Vagina (tissue), 2 donors: ENCODE data around the gene MAST2. TPM values are rescaled to one million over a fixed set of nuclear protein-coding genes. Genes with fewer than 3 reads are reported as not detected.
"Not testable (repeated sequence)": the region's sequence is repeated elsewhere in the genome, so short reads cannot be mapped to it uniquely, and the experiment has no call there.

Experiments used
- DNase-seq, 2 donors: peaks; one replicate each; pipeline ENCODE4 v3.0.0-alpha.2; 2017; ENCODE audit errors: extremely low spot score in 2 of 2
- H3K27ac ChIP-seq: fragments of 200-600 bp; sonication (generic); one replicate; pipeline ENCODE4 v1.5.1; 2019
- H3K27me3 ChIP-seq: fragments of 200-600 bp; sonication (generic); one replicate; pipeline ENCODE4 v1.5.1; 2019
- H3K36me3 ChIP-seq, 2 donors: fragments of 200-600 bp; sonication (generic); one replicate each; pipeline ENCODE4 v1.5.1; 2017 to 2019
- H3K4me1 ChIP-seq: fragments of 200-600 bp; sonication (generic); one replicate; pipeline ENCODE4 v1.5.1; 2019
- H3K4me3 ChIP-seq, 2 donors: fragments of 200-600 bp; sonication (generic); 1 replicate in 1 of 2; 2 replicates in 1 of 2; pipeline ENCODE4 v1.5.1; 2016 to 2019
- H3K9me3 ChIP-seq: fragments of 200-600 bp; sonication (generic); one replicate; pipeline ENCODE4 v1.5.1; 2019
- POLR2A ChIP-seq, 2 donors: fragments of 450-650 bp; IDR thresholded peaks; one replicate each; pipeline ENCODE4 v1.6.1; 2017; ENCODE audit warnings: antibody characterized with exemption in 2 of 2, mild to moderate bottlenecking in 2 of 2, moderate library complexity in 2 of 2
- POLR2AphosphoS5 ChIP-seq, 2 donors: sonication (generic); formaldehyde crosslinking; IDR thresholded peaks; one replicate each; pipeline ENCODE4 v1.9.0; 2017; ENCODE audit warnings: antibody characterized with exemption in 2 of 2, mild to moderate bottlenecking in 2 of 2, low read depth in 1 of 2; ENCODE audit not compliant: insufficient read depth in 1 of 2
- intact Hi-C: fragments of 100-400 bp; cut with DNase I; formaldehyde crosslinking; loops from one replicate; pipeline ENCODE4 v1.15.1; 2023
- total RNA-seq: library from RNA; depleted of rRNA; stranded (reverse); fragments of >200 nt; gene quantifications from one replicate; pipeline ENCODE4 v1.2.3, GENCODE V29; 2016
- TF ChIP-seq, protein P1 (sequence below), 3 experiments: fragments of 450-650 bp in 2 of 3; fragments of 200-600 bp in 1 of 3; sonication (generic) in 1 of 3; IDR thresholded peaks; one replicate each; pipeline ENCODE4 v1.5.1; 2017 to 2019; ENCODE audit warnings: antibody characterized with exemption in 3 of 3, mild to moderate bottlenecking in 2 of 3, moderate library complexity in 2 of 3

MAST2 gene
- total RNA-seq, 1 donor from 2014 or later: 28.2 TPM

DNA sequence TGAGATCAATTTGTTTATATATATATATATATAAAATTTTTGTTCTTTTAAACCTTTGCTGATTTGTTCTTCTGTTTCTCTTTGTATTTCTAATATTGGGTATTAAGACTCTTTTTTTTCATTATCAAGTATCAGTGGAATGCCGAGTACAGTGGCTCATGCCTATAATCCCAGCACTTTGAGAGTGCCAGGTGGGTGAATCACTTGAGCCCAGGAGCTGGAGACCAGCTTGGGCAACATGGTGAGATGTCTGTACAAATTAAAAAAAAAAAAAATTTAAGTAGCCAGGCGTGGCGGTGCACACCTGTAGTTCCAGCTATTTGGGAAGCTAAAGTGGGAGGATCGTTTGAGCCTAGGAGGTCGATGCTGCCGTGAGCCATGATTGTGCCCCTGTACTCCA, 67.1 kb downstream of the MAST2 start:
- no peaks in the 10 kb centered on the region for H3K36me3 ChIP-seq
- no peak overlapping the region for H3K27ac ChIP-seq
- no peak overlapping the region for H3K4me3 ChIP-seq
- intact Hi-C loops: no loop called here
- no peaks in the 10 kb centered on the region for H3K4me1 ChIP-seq
- TF ChIP-seq POLR2A (IDR thresholded peaks at IDR 0.05) (no peak), POLR2AphosphoS5 (IDR thresholded peaks at IDR 0.05; ENCODE audit: insufficient read depth in 1 of 2, low read depth in 1 of 2) (no peak)
- H3K9me3 ChIP-seq: no peaks in the 10 kb centered on the region
- H3K27me3 ChIP-seq: no peaks in the 10 kb centered on the region
- DNase-seq: no peak

DNA sequence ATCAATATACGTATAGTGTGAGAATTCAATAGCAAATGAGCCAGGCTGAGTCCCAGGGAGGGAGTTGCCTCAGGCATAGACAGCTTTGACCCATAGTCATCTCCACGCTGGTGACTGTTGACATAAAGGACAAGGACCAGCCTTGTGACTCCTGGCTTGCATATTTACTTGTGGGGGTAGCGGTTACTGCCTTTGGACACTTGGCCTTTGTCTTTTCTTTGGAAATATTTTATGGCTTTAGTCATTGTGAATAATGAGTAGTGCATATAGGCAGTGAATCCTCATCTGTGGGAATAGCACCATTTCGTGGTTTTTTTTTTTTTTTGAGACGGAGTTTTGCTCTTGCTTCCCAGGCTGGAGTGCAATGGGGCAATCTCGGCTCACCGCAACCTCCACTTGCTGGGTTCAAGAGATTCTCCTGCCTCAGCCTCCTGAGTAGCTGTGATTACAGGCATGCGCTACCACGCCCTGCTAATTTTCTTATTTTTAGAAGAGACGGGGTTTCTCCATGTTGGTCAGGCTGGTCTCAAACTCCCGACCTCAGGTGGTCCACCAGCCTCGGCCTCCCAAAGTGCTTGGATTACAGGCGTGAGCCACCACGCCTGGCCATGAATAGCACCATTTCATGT, 68.9 kb downstream of the MAST2 start:
- H3K27ac ChIP-seq, H3K4me3 ChIP-seq, H3K4me1 ChIP-seq, H3K27me3 ChIP-seq, H3K9me3 ChIP-seq, H3K36me3 ChIP-seq, intact Hi-C loops, DNase-seq: not testable (repeated sequence)

DNA sequence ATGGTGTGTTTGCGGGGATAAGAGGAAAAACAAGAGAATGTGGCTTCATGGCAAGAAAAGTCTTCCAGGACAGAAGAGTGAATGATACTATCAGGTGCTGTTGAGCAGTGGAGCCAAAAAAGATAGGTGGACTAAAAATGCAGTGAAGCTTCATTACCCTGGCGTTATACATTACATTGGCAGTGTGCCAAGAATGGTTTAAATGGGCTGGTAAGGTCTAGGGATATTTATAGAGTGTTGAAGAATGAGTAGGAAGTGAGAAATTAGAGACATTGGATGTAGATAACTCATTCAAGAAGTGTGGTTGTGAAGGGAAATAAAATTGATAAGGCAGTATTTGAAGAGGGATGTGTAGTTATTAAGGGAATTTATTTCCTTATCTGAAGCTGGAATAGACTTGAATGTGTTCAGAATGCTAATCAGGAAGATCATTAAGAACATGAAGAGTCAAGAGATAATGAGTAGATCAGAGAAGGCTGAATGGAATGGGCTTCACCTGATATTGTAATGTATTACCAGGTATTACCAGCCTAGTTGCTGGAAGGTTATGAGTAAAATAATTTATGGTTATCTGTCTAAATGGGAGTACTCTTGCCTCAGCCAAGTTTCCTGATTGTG, 72.7 kb downstream of the MAST2 start:
- no peaks in the 10 kb centered on the region for H3K9me3 ChIP-seq
- no peak overlapping the region for H3K4me3 ChIP-seq
- no peaks in the 10 kb centered on the region for H3K27me3 ChIP-seq
- no peaks in the 10 kb centered on the region for H3K36me3 ChIP-seq
- H3K27ac ChIP-seq: no peak overlapping the region
- intact Hi-C loops: no loop called here
- no peak for DNase-seq
- no peaks in the 10 kb centered on the region for H3K4me1 ChIP-seq
- no peak for TF ChIP-seq POLR2A (IDR thresholded peaks at IDR 0.05)
- TF ChIP-seq, protein P1, sequence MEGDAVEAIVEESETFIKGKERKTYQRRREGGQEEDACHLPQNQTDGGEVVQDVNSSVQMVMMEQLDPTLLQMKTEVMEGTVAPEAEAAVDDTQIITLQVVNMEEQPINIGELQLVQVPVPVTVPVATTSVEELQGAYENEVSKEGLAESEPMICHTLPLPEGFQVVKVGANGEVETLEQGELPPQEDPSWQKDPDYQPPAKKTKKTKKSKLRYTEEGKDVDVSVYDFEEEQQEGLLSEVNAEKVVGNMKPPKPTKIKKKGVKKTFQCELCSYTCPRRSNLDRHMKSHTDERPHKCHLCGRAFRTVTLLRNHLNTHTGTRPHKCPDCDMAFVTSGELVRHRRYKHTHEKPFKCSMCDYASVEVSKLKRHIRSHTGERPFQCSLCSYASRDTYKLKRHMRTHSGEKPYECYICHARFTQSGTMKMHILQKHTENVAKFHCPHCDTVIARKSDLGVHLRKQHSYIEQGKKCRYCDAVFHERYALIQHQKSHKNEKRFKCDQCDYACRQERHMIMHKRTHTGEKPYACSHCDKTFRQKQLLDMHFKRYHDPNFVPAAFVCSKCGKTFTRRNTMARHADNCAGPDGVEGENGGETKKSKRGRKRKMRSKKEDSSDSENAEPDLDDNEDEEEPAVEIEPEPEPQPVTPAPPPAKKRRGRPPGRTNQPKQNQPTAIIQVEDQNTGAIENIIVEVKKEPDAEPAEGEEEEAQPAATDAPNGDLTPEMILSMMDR (IDR thresholded peaks at IDR 0.05): no peak
- TF ChIP-seq POLR2AphosphoS5 (IDR thresholded peaks at IDR 0.05; ENCODE audit: insufficient read depth in 1 of 2, low read depth in 1 of 2): no peak

- H3K27me3 ChIP-seq: no peaks in the 10 kb centered on the region
- H3K4me1 ChIP-seq: no peaks in the 10 kb centered on the region
- H3K4me3 ChIP-seq: no peak overlapping the region
- TF ChIP-seq, protein P1 (IDR thresholded peaks at IDR 0.05): no peak
- TF ChIP-seq POLR2A (IDR thresholded peaks at IDR 0.05): no peak
- no peak for TF ChIP-seq POLR2AphosphoS5 (IDR thresholded peaks at IDR 0.05; ENCODE audit: insufficient read depth in 1 of 2, low read depth in 1 of 2)
- H3K36me3 ChIP-seq: no peaks in the 10 kb centered on the region
- no peak overlapping the region for H3K27ac ChIP-seq
- intact Hi-C loops: no loop called here
- H3K9me3 ChIP-seq: no peaks in the 10 kb centered on the region
- no peak for DNase-seq
These were observed 73.9 kb downstream of the MAST2 start for GRCh38 chr1:45877264-45877663.

GRCh38 chr1:45879885-45880598, 76.6 kb downstream of the MAST2 start:
- intact Hi-C loops: no loop called here
- Histone ChIP-seq H3K4me1 (no peaks in the 10 kb centered on the region), H3K27ac (no peak overlapping the region), H3K9me3 (no peaks in the 10 kb centered on the region), H3K27me3 (no peaks in the 10 kb centered on the region), H3K4me3 (no peak overlapping the region), H3K36me3 (no peaks in the 10 kb centered on the region)
- DNase-seq: no peak
- TF ChIP-seq POLR2A (IDR thresholded peaks at IDR 0.05): no peak
- TF ChIP-seq POLR2AphosphoS5 (IDR thresholded peaks at IDR 0.05; ENCODE audit: insufficient read depth in 1 of 2, low read depth in 1 of 2): no peak
- TF ChIP-seq, protein P1 (IDR thresholded peaks at IDR 0.05): no peak

GRCh38 chr1:45880930-45881329, 77.5 kb downstream of the MAST2 start:
- Histone ChIP-seq H3K9me3 (no peaks in the 10 kb centered on the region), H3K36me3 (no peaks in the 10 kb centered on the region), H3K27me3 (no peaks in the 10 kb centered on the region), H3K4me1 (no peaks in the 10 kb centered on the region), H3K4me3 (no peak overlapping the region), H3K27ac (no peak overlapping the region)
- intact Hi-C loops: no loop called here
- DNase-seq: no peak
- TF ChIP-seq, protein P1 (IDR thresholded peaks at IDR 0.05): no peak
- no peak for TF ChIP-seq POLR2AphosphoS5 (IDR thresholded peaks at IDR 0.05; ENCODE audit: insufficient read depth in 1 of 2, low read depth in 1 of 2)
- no peak for TF ChIP-seq POLR2A (IDR thresholded peaks at IDR 0.05)
